ENCODE results near the gene HAUS6. TPM values are rescaled to one million over a fixed set of nuclear protein-coding genes. Genes with fewer than 3 reads are reported as not detected.

HAUS6 gene
- total and polyA plus RNA-seq, 2 of the 13 experiments (the other 11 are each of a cell fraction or from before 2014, with no cell fraction given) = 9.8 to 31.1 TPM

- no peak for TF ChIP-seq CERS6 (CRISPR knock-in tag; IDR thresholded peaks at IDR 0.05)
- TF ChIP-seq ZNF776 (CRISPR knock-in tag; IDR thresholded peaks at IDR 0.05) = no peak
- TF ChIP-seq RXRB (CRISPR knock-in tag; IDR thresholded peaks at IDR 0.05; ENCODE audit: borderline replicate concordance) = peak; percentile 13; the same call in 1 of the 2 replicates
- TF ChIP-seq REXO4 (CRISPR knock-in tag; IDR thresholded peaks at IDR 0.05; ENCODE audit: borderline replicate concordance) = no peak
- no peak for TF ChIP-seq ZNF260 (CRISPR knock-in tag; IDR thresholded peaks at IDR 0.05; ENCODE audit: borderline replicate concordance, low read depth)
- no peak for TF ChIP-seq ZNF781 (CRISPR knock-in tag; IDR thresholded peaks at IDR 0.05; ENCODE audit: borderline replicate concordance, not compliant biosample characterization)
- TF ChIP-seq DNMT3B (CRISPR knock-in tag; conservative IDR thresholded peaks at IDR 0.05) = no peak
- TF ChIP-seq WIZ (CRISPR knock-in tag; IDR thresholded peaks at IDR 0.05) = no peak
- no peak for TF ChIP-seq JARID2 (CRISPR knock-in tag; IDR thresholded peaks at IDR 0.05; ENCODE audit: insufficient replicate concordance)
These were observed 27.9 kb downstream of the HAUS6 start (continued) for GRCh38 chr9:19074836-19075235.

- intact Hi-C loops (cut with micrococcal nuclease; ENCODE audit: unreplicated experiment) = no loop called here
- H3K36me3 ChIP-seq (replicated peaks in 1 of 2; ENCODE audit: control insufficient read depth in 1 of 2, insufficient read depth in 2 of 2, low read length in 2 of 2) = peaks cover 15 to 42% of the 10 kb centered on the region in 2 experiments
These were observed 28.5 kb downstream of the HAUS6 start for GRCh38 chr9:19074229-19074628.

More at GRCh38 chr9:19074229-19074628, 28.5 kb downstream of the HAUS6 start:
- ChIA-PET CTCF (ENCODE audit: low intra/inter-chr PET ratio, low total read pairs) (no interaction called here), POLR2A (no interaction called here)
- no peak overlapping the region for H3K4me2 ChIP-seq (ENCODE audit: low read depth, low read length)
- TF ChIP-seq ZNF121 (CRISPR knock-in tag; IDR thresholded peaks at IDR 0.05) = peak; percentile 81
- TF ChIP-seq SMYD3 (CRISPR knock-in tag; IDR thresholded peaks at IDR 0.05) = no peak
- TF ChIP-seq ZIK1 (CRISPR knock-in tag; IDR thresholded peaks at IDR 0.05; ENCODE audit: borderline replicate concordance, low read depth) = no peak
- TF ChIP-seq ZNF44 (CRISPR knock-in tag; IDR thresholded peaks at IDR 0.05) = no peak
- no peak for TF ChIP-seq MED1 (CRISPR knock-in tag; IDR thresholded peaks at IDR 0.05)
- no peak for TF ChIP-seq TP53 (CRISPR knock-in tag; conservative IDR thresholded peaks at IDR 0.05)
- no peak for TF ChIP-seq NR1H2 (CRISPR knock-in tag; IDR thresholded peaks at IDR 0.05; ENCODE audit: borderline replicate concordance, low read depth)
- in situ Hi-C loops (cut with HindIII; ENCODE audit: extremely low pct_ligation_motif_present, low pct_unique_long_range_greater_than_20kb) = no loop called here
- no peak overlapping the region for H2AFZ ChIP-seq (ENCODE audit: low read length)
- H4K20me1 ChIP-seq (ENCODE audit: insufficient read depth, low read length) = no peaks in the 10 kb centered on the region
- H3K4me3 ChIP-seq (replicated peaks in 1 of 3; ENCODE audit: insufficient read depth in 1 of 3, low read depth in 2 of 3, low read length in 3 of 3) = no peak overlapping the region
- no peaks in the 10 kb centered on the region for H3K9me3 ChIP-seq (ENCODE audit: low read length)
- ATAC-seq = peak; percentile 26; the same call in 1 of the 3 replicates
- peaks cover 15% of the 10 kb centered on the region for H3K4me1 ChIP-seq (ENCODE audit: insufficient read depth, low read length)
- no peaks in the 10 kb centered on the region for H3K79me2 ChIP-seq (ENCODE audit: insufficient read depth, low read length)
- BruUV-seq (replicated peaks) = no TSS peak
- no peak for DNase-seq (ENCODE audit: low spot score)
- FAIRE-seq = no peak
- no peak overlapping the region for H3K9ac ChIP-seq (ENCODE audit: insufficient read depth, low read depth, low read length)
- H3K27ac ChIP-seq (ENCODE audit: extremely low read length, insufficient read depth, low read length) = no peak overlapping the region
- 97% methylated on average over 2 of the region's 2 CpGs for WGBS (ENCODE audit: low lambda C conversion rate)
- H3K27me3 ChIP-seq (ENCODE audit: control insufficient read depth in 1 of 2, insufficient read depth in 2 of 2, low read length in 2 of 2) = no peaks in the 10 kb centered on the region

All from HepG2 (cell line).